ENCODE measurements around the gene AKAP13. TPM values are rescaled to one million over a fixed set of nuclear protein-coding genes. Genes with fewer than 3 reads are reported as not detected.

AKAP13 gene
- total RNA-seq, 1 donor from 2014 or later = 450 TPM

DNA sequence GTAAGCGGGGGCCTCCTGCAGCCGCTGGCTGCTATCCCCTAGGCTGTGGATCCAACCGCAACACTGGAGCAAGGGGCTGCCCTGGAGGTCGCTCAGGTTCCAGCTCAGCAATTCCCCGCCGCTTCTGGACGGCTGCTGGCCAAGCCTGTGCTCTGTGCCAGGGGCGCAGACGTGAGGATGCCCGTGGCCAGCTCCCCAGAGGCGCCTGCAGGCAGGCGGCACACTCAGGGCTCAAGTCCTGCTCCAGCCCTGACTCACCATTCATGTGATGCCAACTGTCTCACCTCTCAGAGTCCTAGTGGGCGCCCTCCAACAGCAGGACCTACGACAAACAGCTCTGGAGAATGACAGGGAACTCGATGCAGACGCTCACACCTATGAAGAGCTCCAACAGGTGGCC, 382.8 kb downstream of the AKAP13 start:
- H3K27me3 ChIP-seq = no peaks in the 10 kb centered on the region
- no peak for DNase-seq
- TF ChIP-seq, protein P1, sequence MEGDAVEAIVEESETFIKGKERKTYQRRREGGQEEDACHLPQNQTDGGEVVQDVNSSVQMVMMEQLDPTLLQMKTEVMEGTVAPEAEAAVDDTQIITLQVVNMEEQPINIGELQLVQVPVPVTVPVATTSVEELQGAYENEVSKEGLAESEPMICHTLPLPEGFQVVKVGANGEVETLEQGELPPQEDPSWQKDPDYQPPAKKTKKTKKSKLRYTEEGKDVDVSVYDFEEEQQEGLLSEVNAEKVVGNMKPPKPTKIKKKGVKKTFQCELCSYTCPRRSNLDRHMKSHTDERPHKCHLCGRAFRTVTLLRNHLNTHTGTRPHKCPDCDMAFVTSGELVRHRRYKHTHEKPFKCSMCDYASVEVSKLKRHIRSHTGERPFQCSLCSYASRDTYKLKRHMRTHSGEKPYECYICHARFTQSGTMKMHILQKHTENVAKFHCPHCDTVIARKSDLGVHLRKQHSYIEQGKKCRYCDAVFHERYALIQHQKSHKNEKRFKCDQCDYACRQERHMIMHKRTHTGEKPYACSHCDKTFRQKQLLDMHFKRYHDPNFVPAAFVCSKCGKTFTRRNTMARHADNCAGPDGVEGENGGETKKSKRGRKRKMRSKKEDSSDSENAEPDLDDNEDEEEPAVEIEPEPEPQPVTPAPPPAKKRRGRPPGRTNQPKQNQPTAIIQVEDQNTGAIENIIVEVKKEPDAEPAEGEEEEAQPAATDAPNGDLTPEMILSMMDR (IDR thresholded peaks at IDR 0.05) = no peak
- H3K36me3 ChIP-seq = no peaks in the 10 kb centered on the region
- H3K4me1 ChIP-seq = no peaks in the 10 kb centered on the region
- no peak overlapping the region for H3K4me3 ChIP-seq
- H3K27ac ChIP-seq = no peak overlapping the region
- no peak for ATAC-seq
- intact Hi-C loops (cut with DNase I) = no loop called here
- no peaks in the 10 kb centered on the region for H3K9me3 ChIP-seq

DNA sequence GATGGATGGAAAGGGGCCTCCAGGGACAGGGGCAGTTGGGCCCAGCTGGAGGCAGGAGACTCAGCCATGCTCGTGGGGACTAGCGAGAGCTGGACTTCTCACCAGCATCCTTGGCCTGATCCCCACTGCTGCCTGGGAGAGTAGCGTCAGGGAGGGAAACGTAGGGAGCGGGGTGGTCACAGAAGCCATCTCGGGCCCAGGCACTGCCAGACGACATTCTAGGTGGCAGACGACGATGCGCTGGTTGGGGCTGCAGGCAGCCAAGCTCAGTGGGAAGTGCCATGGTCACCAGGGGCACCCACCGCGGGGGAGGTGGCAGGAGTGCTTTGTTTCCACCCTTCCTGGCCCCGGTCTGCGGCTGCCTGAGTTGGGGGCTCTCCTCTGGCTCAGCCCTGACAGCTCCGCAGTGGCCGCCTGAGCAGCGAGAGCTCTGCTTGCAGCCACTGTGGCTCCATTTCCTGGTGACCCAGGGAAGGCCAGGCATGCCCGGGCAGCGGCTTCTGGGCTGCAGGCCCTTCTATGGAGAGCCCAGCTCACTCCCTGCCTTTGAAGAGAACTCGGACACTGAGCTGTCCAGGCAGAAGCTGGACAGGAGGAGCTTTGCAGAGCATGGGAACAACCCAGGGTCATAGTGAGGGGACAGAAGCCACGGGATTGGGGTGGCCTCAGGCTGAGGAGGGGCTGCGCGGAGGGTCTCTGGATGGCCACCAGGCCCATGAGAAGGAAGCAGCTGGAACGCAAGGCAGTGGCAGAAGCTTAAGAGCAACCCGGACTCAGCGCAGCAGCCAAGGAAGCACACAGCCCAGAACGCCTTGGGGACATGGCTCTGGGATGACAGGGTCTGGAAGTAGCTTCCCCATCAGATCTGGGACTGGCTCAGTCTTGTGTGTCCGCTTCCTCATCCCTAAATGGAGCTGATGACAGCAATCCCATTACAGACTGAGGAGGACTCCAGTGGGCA, 383.6 kb downstream of the AKAP13 start:
- no peaks in the 10 kb centered on the region for H3K9me3 ChIP-seq
- intact Hi-C loops (cut with DNase I) = no loop called here

DNA sequence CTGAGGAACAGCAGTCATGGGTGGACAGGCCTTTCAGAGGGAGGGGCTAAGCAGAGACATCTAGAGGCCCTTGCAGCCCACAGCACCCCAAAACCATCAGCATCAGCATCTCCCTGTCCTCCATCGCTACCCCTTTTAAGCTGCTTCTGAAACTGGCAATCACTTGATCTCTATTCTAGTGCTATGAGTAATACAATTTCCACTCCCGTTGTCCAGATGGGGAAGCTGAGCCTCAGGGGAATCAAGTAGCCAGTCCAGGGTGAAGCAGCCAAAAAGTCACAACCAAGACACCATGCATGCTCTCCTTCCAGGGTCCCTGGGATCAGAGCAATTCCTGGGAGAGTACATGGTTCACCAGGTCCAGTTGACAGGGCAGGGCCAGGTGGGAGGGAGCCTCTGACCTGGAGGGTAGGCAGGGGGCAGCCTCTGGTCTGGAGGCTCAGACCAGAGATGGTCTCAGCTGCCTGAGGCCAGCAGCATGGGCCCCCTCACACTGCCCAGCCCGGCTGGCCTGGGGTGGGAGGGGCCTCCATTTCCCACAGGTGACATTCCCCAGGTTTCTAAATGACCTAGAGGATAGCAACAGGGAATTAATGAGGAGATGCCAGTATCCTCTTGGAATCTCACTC, 384.4 kb downstream of the AKAP13 start:
- Histone ChIP-seq H3K9me3 (no peaks in the 10 kb centered on the region), H3K4me1 (no peaks in the 10 kb centered on the region), H3K36me3 (no peaks in the 10 kb centered on the region), H3K4me3 (no peak overlapping the region), H3K27ac (no peak overlapping the region), H3K27me3 (no peaks in the 10 kb centered on the region)
- DNase-seq = no peak
- TF ChIP-seq, protein P1 (IDR thresholded peaks at IDR 0.05) = no peak
- intact Hi-C loops (cut with DNase I) = no loop called here
- ATAC-seq = no peak

More for the DNA sequence above, 383.6 kb downstream of the AKAP13 start:
- no peak for ATAC-seq
- Histone ChIP-seq H3K27ac (no peak overlapping the region), H3K27me3 (no peaks in the 10 kb centered on the region), H3K4me1 (no peaks in the 10 kb centered on the region), H3K4me3 (no peak overlapping the region), H3K36me3 (no peaks in the 10 kb centered on the region)
- TF ChIP-seq, protein P1 (IDR thresholded peaks at IDR 0.05) = no peak
- no peak for DNase-seq

DNA sequence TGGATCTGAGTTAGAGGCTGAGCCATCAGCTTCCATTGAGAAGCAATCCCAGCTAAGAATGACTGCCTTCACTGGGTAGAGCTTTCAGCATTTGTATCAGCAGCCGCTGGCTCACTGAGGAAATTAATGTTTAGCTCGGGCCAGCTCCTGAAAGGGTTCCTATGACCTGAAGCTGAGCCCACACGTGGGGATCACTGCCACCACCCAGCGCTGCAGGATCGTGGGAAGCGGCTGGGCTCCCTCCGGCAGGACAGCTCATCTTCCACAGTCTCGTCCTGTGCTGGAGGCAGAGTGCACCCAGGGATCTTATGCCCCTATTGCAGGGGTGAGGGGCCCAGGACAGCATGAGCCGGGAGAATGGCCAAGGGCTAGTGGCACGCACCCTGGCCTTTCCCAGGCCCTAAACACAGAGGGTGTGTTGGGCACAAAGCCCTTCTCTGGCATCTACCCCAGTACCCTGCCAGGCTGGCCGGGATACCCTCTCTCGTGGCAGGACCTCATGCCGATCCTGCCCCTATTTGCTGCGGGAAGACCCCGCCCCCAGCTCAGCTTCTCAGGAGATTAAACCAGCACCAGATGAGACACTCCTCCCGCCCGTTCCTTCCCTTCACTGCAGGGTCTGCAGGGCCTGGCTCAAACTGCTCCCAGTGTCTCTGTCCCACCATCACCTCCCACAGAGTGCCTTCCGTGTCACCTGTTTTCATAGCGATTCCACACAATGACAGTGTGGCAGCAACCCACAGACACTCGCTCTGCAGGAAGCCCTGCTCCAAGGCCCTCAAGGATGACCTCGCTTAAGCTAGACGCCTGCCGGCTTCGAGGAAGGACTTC, 385.8 kb downstream of the AKAP13 start:
- Histone ChIP-seq H3K27ac (no peak overlapping the region), H3K36me3 (no peaks in the 10 kb centered on the region), H3K4me3 (no peak overlapping the region), H3K27me3 (no peaks in the 10 kb centered on the region), H3K4me1 (peaks cover 2% of the 10 kb centered on the region), H3K9me3 (no peaks in the 10 kb centered on the region)
- intact Hi-C loops (cut with DNase I) = no loop called here
- no peak for DNase-seq
- no peak for ATAC-seq
- TF ChIP-seq, protein P1 (IDR thresholded peaks at IDR 0.05) = no peak

DNA sequence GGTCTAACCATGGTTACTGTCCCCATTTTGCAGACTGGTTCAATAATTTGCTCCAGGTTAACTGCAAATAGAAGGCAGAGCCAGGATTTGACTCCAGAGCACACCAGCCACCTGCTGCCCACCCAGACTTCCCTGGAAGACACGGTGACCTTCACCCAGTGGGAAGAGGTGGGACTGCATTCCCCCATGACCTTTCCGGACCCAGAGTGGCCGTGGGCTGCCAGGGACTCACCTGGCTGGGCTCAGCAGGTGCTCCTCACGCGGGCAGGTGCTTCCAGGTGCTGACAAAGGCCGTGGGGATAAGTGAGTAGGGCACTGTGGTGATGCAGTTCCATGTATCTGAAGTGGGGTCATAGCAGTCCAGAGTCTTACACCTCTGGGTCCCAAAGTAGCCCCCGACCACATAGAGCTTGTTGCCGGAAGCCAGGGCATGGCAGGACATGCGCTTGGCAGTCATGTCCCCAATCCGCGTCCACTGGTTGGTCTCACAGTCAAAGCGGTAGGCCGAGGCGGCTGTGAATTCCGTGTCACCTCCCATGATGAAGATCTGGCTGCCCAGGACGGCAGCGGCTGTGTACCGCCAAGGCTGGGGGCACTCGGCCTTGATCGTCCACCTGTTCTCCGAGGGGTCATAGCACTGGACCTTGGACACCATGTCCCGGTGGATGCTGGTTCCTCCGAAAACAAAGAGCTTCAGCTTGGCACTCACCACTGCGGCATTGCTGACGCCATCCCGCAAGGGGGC, 387.6 kb downstream of the AKAP13 start:
- intact Hi-C loops (cut with DNase I) = no loop called here
- TF ChIP-seq, protein P1 (IDR thresholded peaks at IDR 0.05) = no peak
- ATAC-seq (no peak), DNase-seq (no peak)
- Histone ChIP-seq H3K27ac (no peak overlapping the region), H3K36me3 (no peaks in the 10 kb centered on the region), H3K4me3 (no peak overlapping the region), H3K4me1 (peaks cover 17% of the 10 kb centered on the region), H3K27me3 (no peaks in the 10 kb centered on the region), H3K9me3 (no peaks in the 10 kb centered on the region)
